ENCODE measurements around the gene SORCS2. TPM values are rescaled to one million over a fixed set of nuclear protein-coding genes. Genes with fewer than 3 reads are reported as not detected.

SORCS2 gene
- total RNA-seq, 6 experiments from 2014 or later: 0.18 to 6.2 (median 3.1) TPM

GRCh38 chr4:7466215-7466614 is 273.9 kb downstream of the SORCS2 start:
- Histone ChIP-seq H3K27me3 (no peaks in the 10 kb centered on the region), H3K4me1 (peaks cover 0 to 18% (median 4%) of the 10 kb centered on the region in 4 donors), H3K36me3 (no peaks in the 10 kb centered on the region), H3K27ac (no peak overlapping the region), H3K9me3 (no peaks in the 10 kb centered on the region), H3K4me3 (no peak overlapping the region)
- no peak for TF ChIP-seq POLR2A (IDR thresholded peaks at IDR 0.05)
- TF ChIP-seq, protein P1, sequence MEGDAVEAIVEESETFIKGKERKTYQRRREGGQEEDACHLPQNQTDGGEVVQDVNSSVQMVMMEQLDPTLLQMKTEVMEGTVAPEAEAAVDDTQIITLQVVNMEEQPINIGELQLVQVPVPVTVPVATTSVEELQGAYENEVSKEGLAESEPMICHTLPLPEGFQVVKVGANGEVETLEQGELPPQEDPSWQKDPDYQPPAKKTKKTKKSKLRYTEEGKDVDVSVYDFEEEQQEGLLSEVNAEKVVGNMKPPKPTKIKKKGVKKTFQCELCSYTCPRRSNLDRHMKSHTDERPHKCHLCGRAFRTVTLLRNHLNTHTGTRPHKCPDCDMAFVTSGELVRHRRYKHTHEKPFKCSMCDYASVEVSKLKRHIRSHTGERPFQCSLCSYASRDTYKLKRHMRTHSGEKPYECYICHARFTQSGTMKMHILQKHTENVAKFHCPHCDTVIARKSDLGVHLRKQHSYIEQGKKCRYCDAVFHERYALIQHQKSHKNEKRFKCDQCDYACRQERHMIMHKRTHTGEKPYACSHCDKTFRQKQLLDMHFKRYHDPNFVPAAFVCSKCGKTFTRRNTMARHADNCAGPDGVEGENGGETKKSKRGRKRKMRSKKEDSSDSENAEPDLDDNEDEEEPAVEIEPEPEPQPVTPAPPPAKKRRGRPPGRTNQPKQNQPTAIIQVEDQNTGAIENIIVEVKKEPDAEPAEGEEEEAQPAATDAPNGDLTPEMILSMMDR (IDR thresholded peaks at IDR 0.05): no peak
- no CpG with 5 or more reads among the region's 8 CpGs for WGBS (ENCODE audit: insufficient coverage, low coverage, low lambda C conversion rate, missing lambda C conversion rate)
- intact Hi-C loops (cut with DNase I): loop anchor here in 1 of 2 donors (10.0 kb wide), 1 partner anchor 249 kb away; no protein-coding TSS in a partner anchor
- no peak for ATAC-seq
- DNase-seq: no peak

DNA sequence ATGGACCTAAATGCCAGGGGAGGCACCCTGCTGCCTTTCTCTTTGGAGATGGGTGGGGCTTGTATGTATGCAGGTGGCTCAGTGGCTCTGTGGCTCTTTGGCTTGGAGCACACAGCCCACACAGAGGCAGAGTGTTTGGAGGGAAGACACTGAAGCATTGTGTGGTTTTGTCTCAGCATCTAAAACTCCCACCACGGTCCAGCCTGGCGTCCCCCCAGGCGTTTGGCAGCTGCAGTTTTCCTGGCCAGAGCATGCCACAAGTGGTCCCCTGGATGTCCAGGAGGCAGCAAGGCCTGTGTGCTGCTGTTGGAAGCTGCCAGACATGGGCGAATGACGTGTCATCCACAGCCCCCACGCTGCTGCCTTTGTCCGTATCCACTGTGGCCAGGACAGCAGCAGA is 274.6 kb downstream of the SORCS2 start:
- H3K27me3 ChIP-seq: no peaks in the 10 kb centered on the region

DNA sequence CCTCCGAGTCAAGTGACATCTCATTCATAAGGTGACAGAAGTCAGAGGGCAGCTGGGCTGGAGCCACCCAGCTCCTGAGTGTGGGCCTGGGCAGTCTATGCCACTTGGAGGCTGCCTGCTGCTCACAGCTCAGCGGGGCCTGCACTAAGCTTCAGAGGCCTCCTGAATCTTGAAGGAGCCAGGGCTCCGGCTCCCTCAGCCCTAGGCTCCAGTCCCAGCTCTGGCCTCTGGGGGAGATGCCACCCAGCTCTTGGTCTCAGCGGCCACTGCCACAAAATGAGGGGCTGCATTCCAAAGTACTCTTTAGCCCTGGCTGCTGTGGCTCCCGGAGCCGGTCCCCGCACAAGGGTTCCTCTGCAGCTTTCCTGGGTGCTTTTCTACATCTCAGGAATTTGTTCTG is 275.1 kb downstream of the SORCS2 start:
- DNase-seq: no peak
- Histone ChIP-seq H3K27ac (no peak overlapping the region), H3K4me1 (peaks cover 0 to 12% (median 2%) of the 10 kb centered on the region in 4 donors), H3K27me3 (no peaks in the 10 kb centered on the region), H3K4me3 (no peak overlapping the region), H3K9me3 (no peaks in the 10 kb centered on the region), H3K36me3 (no peaks in the 10 kb centered on the region)
- TF ChIP-seq, protein P1 (IDR thresholded peaks at IDR 0.05): no peak
- no peak for TF ChIP-seq POLR2A (IDR thresholded peaks at IDR 0.05)
- 87% methylated on average over 4 of the region's 7 CpGs for WGBS (ENCODE audit: insufficient coverage, low coverage, low lambda C conversion rate, missing lambda C conversion rate)
- ATAC-seq: no peak
- intact Hi-C loops (cut with DNase I): loop anchor here in 1 of 2 donors (10.0 kb wide), 1 partner anchor 247 kb away; no protein-coding TSS in a partner anchor

More for the DNA sequence above, 274.6 kb downstream of the SORCS2 start:
- Histone ChIP-seq H3K27ac (no peak overlapping the region), H3K4me1 (peaks cover 0 to 17% (median 4%) of the 10 kb centered on the region in 4 donors), H3K36me3 (no peaks in the 10 kb centered on the region), H3K4me3 (no peak overlapping the region), H3K9me3 (no peaks in the 10 kb centered on the region)
- TF ChIP-seq, protein P1 (IDR thresholded peaks at IDR 0.05): no peak
- TF ChIP-seq POLR2A (IDR thresholded peaks at IDR 0.05): no peak
- intact Hi-C loops (cut with DNase I): loop anchor here in 1 of 2 donors (10.0 kb wide), 1 partner anchor 248 kb away; no protein-coding TSS in a partner anchor
- ATAC-seq (no peak), DNase-seq (no peak)
- WGBS (ENCODE audit: insufficient coverage, low coverage, low lambda C conversion rate, missing lambda C conversion rate): 100% methylated on average over 4 of the region's 7 CpGs

- no peak for ATAC-seq
- TF ChIP-seq, protein P1 (IDR thresholded peaks at IDR 0.05): no peak
- no peak for TF ChIP-seq POLR2A (IDR thresholded peaks at IDR 0.05)
- H3K9me3 ChIP-seq: no peaks in the 10 kb centered on the region
- H3K4me3 ChIP-seq: no peak overlapping the region
- intact Hi-C loops (cut with DNase I): loop anchor here in 1 of 2 donors (10.0 kb wide), 1 partner anchor 246 kb away; no protein-coding TSS in a partner anchor
- WGBS (ENCODE audit: insufficient coverage, low coverage, low lambda C conversion rate, missing lambda C conversion rate): 80% methylated on average over 3 of the region's 4 CpGs
- H3K36me3 ChIP-seq: no peaks in the 10 kb centered on the region
- no peak overlapping the region for H3K27ac ChIP-seq
- no peaks in the 10 kb centered on the region for H3K4me1 ChIP-seq
- H3K27me3 ChIP-seq: no peaks in the 10 kb centered on the region
- DNase-seq: no peak
Observed at GRCh38 chr4:7469023-7469422, 276.7 kb downstream of the SORCS2 start.

All from right lobe of liver (tissue), 6 donors.